ENCODE measurements around the gene DNAH3. TPM values are rescaled to one million over a fixed set of nuclear protein-coding genes. Genes with fewer than 3 reads are reported as not detected.
A peak's percentile ranks its signal among the peaks of the same experiment; 100 is the strongest.
"Not testable (repeated sequence)": the region's sequence is repeated elsewhere in the genome, so short reads cannot be mapped to it uniquely, and the experiment has no call there.

DNAH3 gene
- polyA plus RNA-seq, 3 donors, result 0.36 to 0.61 (median 0.38) TPM

DNA sequence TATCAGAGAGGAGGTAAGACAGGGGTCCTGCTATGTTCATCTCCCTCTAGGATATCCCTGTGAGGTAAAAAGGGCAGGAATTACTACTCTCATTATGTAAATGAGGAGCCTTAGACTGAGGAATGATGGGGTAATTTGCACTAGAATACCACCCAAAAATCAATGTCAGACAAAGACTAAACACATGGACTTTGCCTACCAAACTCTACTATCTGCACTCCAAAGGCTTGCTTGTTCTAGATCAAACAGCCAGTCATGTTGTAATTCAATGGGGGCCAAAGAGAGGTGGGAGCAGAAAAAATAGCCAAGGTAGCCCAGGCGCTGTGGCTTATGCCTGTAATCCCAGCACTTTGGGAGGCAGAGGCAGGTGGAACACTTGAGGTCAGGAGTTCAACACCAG lies 129.3 kb downstream of the DNAH3 start:
- no peak for DNase-seq

DNA sequence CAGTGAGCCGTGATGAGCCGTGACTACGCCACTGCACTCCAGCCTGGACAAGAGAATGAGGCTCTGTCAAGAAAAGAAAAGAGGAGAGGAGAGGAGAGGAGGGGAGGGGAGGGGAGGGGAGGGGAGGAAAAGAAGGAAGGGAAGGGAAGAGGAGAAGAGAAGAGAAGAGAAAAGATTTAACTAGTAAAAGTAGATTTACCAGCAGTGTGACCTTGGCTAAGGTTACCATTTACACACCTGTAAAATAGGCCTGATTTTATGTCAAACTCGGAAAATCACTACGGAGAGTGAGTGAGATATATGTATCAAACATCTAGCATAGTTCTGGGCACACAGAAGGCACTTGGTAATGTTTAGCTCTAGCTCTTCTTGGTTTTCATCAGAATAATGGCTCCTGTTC lies 140.8 kb downstream of the DNAH3 start:
- DNase-seq, result no peak

DNA sequence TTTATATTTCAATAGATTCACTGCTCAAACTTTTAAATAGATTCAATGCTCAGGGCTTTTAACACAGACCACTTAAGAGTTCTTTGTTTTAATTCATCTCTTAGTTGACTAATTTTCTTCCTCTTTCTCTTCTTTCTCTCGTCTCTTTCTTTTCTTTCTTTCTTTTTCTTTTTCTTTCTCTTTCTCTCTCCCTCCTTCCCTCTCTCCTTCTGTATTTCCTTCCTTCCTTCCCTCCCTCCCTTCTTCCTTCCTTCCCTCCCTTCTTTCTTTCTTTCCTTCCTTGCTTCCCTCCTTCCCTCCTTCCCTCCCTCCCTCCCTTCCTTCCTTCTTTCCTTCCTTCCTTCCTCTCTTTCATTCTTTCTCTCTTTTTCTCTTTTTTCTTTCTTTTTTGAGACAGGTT lies 145.6 kb downstream of the DNAH3 start:
- DNase-seq, result no peak

DNA sequence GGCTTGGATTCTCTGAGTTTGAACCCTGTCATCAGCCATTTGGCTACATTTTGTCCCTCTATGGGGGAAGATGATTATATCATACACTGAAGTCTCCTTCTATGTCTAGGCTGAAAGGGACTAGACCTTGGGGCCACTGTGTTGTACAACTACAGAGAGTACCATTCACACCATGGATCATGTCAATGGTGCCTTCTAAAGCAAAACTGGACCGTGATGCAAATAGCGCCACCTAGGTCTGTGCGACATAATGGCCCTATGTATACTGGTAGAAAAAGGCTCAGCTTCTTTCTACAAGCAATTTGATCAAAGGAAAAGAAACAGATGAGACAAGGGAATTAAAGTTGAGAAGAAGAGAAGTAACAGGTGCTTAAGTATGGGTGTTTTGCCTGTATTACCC lies 149.4 kb downstream of the DNAH3 start:
- DNase-seq, result no peak

DNA sequence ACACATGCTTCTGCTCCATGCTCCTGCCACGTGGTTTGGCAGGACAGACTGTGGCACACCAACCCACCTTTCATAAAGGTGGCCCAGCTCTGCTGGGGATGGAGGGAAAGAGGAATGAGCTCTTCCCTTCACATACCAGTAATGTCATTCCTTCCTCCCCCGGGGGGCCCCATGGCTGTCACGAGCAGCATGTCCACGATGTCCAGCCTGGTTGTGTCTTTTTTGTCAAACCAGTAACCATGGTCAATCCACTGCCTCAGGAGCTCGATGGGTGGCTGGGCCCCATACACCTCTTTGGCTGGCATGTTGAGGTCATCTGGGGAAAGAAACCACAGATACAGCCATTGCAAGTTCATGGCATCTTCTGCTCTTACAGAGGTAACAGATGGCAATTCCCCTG lies 153.5 kb downstream of the DNAH3 start:
- no peak for DNase-seq

DNA sequence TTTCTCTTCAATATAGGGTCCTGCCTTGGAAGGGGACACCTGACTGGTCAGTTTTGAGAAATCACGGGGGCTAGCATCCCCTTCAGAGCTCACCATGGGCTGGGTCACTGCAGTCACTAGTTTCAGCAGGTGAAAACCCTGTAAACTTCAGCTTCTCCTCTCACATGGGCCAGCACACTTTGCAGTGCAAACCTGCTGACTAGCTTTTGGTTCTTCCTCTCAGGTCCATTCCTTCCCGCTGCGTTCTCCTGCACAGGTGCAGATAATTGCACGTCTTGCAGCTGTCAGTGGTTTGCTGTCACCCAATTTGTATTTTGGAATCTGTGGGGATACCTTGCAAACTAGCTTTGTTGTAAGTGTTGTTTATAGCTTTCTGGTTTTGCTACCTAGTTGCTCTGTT lies 154.9 kb downstream of the DNAH3 start:
- no peak for DNase-seq

DNA sequence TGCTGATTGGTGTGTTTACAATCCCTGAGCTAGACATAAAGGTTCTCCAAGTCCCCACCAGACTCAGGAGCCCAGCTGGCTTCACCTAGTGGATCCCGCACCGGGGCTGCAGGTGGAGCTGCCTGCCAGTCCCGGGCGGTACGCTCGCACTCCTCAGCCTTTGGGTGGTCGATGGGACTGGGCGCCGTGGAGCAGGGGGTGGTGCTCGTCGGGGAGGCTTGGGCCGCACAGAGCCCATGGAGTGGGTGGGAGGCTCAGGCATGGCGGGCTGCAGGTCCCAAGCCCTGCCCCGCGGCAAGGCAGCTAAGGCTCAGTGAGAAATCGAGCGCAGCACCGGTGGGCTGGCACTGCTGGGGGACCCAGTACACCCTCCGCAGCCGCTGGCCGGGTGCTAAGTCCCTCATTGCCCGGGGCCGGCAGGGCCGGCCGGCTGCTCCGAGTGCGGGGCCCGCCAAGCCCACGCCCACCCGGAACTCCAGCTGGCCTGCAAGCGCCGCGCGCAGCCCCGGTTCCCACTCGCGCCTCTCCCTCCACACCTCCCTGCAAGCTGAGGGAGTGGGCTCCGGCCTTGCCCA lies 161.1 kb downstream of the DNAH3 start:
- not testable (repeated sequence) for DNase-seq

DNA sequence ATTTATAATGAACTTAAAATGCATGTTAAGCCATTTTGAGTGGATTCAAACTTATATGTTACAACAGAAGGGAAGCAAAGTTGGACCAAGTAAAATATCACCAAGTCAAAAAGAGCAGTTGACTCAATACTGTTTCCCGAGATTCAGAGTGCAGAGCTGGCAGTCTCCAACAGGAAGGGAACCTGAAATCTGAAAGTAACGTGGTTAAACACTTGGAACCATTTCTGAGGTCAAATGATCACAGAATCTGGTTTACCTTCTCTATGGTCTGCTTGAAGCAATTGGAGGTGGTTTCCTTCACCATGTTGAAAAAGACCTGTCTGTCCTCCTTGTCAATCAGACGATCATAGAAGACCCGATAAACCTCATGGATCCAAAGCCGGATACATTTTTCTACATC lies 163.6 kb downstream of the DNAH3 start:
- no peak for DNase-seq

DNA sequence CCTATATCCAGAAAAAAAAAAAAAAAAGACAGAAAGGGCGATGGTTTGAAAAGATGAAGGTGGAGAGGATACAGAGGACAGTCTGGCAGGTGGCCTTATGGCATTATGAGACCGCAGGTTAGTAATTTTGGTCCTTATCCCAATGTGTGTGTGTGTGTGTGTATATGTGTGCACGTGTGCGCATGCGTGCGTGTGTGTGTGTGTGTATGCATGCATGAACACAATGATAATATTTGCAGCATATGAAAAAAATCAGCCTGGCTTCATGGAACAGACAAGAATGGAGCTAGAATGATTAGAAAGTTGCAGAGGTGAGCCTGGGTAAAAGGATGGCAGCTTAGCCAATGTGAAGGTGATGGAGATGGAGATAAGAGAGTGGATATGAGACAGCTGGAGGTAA lies 166.6 kb downstream of the DNAH3 start:
- DNase-seq, result no peak

DNA sequence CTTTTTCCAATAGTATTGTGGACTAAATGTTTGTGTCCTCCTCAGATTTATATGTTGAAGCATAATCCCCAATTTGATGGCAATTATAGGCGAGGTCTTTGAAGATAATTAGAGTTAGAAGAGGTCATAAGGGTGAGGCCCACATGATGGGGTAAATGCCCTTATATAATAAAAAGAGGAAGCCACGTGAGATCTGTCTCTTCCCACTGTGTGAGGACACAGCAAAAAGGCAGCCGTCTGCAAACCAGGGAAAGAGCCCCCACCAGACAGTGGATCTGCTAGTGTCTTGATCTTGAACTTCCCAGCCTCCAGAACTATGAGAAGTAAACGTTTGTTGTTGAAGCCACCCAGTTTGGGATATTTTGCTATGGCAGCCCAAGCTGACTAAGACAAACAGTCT lies 174.1 kb downstream of the DNAH3 start:
- DNase-seq, result no peak

DNA sequence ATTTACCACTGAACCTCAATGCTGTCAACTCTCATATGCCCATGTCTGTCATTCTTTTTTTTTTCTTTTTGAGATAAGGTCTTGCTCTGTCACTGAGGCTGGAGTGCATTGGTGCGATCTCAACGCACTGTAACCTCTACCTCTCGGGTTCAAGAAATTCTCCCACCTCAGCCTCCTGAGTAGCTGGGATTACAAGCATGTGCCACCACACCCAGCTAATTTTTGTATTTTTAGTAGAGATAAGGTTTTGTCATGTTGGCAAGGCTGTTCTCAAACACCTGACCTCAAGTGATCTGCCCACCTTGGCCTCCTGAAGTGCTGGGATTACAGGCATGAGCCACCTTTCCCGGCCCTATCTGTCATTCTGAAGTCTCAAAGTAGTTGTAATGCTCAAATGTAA lies 177.4 kb downstream of the DNAH3 start:
- not testable (repeated sequence) for DNase-seq

DNA sequence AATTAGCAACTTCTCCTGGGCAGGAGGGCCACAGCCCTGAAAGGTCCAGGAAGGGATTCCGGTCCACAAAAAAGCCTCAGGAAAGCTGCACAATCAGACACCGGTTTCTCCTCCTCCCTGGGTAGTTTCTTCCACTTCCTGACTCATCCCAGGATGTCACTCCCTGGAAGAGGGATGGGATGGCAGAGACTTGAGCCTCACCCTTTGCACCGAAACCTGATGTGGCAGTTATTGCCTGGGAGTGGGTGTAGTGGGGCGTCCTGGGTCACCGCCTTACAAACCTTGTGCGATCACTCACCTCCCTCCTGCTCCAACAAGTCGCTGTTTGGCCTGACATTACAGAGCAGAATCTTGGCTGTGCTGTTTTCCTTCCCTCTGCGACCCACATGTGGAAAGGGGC lies 179.2 kb downstream of the DNAH3 start:
- DNase-seq, result peak; percentile 28

DNA sequence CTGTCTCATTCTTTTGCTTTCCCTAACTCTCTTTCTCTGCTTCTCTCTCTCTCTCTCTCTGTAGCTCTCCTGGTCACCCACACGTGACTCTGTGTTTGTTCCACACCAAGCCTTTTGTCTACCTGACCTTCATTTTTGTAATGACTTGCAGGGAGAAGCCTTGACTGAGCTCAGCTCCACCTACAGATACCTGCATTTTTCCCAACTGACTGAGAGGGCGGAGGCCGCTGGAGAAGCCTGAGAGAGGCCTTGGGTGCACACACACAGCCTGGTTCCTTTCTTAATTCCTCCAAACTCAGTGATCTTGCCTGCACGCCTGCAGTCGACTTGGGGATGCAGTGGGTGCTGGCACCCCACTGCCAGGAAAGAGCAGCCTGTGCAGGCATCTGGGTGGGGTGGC lies 181.3 kb downstream of the DNAH3 start:
- DNase-seq, result no peak

DNA sequence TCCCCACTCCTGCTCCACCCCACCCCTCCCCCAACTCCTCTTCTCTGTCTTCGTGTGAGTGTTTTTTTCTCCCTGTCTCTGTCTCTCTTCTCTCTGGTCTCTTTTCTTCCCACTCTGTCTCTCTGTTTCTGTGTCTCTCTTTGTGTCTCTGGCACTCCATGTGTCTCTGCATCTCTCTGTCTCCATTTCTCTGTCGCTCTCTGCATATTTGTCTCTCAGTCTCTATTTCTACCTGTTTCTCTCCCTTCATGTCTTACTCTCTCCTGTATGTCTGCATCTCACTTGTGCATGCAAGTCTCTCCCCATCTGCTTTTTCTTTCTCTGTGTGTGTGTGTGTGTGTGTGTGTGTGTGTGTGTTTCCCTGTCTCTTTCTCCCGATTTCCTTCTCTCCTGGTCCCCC lies 181.9 kb downstream of the DNAH3 start:
- DNase-seq, result no peak

DNA sequence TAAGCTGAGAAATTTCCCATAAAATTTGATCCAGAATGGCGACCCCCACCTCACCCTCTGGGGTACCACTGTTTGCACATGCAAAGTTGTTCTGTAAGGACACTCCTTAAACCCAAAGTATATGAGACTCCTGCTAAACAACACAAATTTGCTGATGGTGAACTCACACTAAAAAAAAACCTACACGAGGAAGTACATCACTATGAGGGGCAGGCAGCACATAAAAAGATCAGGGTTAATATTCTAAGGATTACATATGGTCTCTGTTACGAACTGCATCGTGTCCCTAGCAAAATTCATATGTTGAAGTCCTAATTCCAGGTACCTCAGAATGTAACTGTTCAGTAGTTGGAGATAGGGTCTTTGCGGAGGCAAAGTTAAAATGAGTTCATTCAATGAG lies 189.7 kb downstream of the DNAH3 start:
- DNase-seq, result no peak

DNA sequence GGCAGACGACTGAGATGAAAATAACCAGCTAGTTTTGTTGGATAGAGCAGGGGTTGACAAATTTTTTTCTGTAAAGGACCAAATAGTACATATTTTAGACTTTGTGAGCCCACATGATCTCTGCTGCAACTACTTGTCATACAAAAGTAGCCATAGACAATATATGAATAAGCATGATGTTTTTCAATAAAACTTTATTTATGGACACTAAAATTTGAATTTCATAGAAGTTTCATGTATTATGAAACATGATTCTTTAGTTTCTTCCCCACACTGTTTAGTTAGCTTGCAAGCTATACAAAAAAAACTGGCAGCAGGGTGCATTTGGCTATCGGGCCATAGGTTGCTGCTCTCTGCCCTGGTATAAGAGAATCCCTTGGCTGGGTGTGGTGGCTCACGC lies 193.5 kb downstream of the DNAH3 start:
- DNase-seq, result no peak

DNA sequence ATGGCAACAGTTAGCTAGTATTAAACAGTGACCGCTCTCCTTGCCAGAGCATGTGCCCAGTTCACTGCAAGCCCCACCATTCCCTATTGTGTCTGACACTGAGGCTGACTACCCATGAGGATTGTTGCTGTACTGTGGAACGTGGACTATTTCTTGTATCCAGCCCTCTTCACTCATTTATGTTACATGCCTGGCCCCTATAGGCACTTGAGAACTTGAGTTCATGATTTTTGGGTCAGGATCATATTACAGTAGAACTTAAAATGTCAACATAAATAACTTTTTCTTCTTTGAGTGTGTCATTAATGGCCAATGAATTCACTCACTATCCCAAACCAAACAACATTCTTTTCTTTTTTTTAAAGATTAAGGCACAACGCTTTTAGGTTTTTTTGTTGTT lies 194.3 kb downstream of the DNAH3 start:
- peak; percentile 72 for DNase-seq

DNA sequence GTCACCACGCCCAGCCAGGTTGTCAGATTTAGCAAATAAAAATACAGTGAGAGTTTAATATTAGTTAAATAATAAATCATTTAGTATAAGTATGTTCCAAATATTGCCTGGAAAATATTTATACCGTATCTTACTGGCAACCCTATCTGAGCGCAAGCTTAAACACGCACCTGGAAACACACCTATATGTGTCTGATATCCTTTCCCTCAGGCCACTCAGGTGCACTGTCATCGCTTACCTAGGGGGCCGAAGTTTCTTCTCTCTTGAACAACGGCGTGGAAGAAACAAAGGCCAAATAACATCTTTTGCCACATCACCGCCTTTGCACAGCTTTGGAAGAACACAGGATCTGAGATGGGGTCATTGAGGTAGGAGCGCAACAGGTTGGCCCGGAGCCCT lies 196.1 kb downstream of the DNAH3 start:
- no peak for DNase-seq

DNA sequence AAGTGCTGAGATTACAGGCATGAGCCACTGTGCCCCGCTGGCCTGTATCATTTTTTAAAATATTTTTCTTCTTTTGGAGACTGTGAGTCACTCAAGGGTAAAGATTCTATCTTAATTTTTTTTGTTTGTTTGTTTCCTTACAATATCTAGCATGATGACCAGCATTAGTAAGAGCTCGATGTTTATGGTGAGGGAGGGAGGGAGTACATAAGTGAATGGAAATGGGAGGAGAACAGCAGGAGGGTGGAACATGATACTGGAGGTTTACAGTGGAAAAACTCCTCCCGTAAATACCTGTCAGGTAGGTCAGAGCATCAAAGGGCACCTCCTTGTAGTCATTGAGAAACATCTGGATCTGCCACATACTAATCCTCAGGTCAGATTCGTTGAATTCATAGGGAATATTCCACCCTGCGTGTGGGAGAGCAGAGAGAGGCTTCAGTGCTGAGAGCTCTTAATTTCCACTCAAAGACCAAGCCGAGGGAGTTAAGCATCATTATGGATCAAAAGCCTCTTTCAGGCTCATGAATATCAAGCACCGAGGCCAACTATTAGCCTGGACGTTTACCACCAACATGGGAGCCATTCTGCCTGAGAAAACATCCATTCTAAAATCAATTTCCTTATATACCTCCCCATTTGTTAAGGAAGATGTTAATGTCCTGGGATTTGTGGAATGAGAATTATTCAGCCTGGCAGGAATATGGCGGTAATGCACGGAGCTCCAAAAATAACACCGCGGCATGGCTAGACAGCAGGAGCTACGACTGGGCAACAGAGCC lies 198.3 kb downstream of the DNAH3 start:
- no peak for DNase-seq

DNA sequence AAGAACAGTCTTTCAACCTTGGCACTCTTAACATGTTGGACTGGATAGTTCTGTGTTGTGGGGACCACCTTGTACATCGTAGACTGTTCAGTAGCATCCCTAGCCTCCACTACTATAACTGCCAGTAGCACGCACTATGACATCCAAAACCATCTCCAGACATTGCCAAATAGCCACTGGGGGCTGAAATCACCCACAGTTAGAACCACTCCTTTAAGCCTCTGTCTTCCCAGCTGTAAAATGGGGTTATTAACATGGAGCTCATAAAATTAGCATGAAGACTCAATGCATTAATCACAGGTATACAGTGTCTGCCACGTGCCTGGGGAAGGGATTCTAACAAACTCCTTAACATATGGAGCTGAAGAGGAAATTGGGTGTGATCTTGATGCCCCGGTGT lies 200.4 kb downstream of the DNAH3 start:
- no peak for DNase-seq

DNA sequence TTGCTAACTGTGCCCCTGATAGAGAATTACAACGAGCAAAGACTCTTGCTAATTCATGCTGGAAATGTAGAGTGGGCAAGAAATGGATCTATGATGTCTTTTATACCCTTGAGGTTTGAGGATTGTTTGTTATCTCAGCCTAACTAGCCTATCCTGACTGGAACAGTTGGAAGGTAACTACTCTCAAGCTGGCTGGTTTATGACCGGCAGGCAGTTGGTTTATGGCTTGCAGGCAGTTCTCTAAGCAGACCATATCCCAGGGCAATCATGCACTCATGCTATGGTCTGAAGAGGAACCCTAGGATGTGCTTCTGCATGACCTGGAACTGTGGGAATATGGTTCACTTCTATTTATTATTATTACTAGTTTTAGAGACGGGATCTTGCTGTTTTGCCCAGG lies 201.0 kb downstream of the DNAH3 start:
- no peak for DNase-seq

DNA sequence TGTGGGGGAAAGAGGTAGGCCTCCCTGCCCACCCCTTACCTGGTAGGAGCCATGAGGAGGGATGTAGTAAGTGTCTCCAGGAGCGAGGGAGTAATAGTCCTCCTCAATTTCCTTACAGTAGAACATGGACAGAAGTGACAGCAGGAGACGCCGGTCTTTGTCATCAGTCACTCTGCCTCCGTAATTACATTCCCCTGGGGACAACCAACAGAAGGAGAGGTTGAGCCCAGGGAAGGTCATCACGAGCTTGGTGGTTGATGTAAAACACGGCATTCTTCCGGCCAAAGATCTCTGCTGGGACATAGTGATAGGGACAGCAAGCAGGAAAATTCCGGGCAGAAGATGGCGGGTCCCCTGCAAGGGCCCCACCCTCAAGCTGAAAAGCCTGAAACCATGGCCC lies 202.2 kb downstream of the DNAH3 start:
- DNase-seq, result no peak

DNA sequence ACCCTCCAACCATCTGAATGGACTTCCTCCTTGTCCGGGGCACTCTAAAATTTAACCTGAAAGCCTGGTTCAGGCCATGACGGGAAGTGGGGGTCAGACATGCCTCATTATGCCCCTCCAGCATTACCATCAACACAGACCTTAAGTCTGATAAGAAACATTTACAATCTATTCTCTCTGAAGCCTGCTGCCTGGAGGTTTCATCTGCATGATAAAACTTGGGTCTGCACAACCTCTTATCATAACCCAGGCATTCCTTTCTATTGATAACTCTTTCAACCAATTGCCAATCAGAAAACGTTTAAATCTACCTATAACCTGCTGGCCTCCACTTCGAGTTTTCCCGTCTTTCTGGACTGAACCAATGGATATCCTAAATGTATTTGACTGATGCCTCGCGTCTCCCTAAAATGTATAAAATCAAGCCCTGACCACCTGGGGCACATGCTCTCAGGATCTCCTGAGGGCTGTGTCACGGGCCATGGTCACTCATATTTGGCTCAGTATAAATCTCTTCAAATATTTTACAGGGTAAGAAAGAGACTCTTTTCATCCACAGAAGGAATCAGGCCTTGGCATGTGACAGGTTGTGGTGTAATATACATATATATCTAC lies 204.5 kb downstream of the DNAH3 start:
- DNase-seq, result no peak

DNA sequence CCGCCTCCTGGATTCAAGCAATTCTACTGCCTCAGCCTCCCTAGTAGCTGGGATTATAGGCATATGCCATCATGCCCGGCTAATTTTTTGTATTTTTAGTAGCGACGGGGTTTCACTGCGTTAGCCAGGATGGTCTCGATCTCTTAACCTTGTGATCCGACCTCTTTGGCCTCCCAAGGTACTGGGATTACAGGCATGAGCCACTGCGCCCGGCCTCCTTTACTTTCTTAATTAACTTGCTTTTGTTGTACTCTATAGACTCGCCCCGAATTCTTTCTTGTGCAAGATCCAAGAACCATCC lies 205.1 kb downstream of the DNAH3 start:
- DNase-seq, result not testable (repeated sequence)

All from renal pelvis (tissue), 4 donors.